SK-N-SH (cell line): ENCODE results near the gene ZNHIT2. TPM values are rescaled to one million over a fixed set of nuclear protein-coding genes. Genes with fewer than 3 reads are reported as not detected.

ENCODE experiments used
- CTCF ChIA-PET: fragments of 300-600, 350-600 bp; formaldehyde crosslinking; extraction: SDS; loops from one replicate; lab custom pipeline; 2021; lab: Yijun Ruan, JAX
- POLR2A ChIA-PET: fragments of 350-600 bp; sonication (Branson Sonifier 250); formaldehyde crosslinking; extraction: SDS; loops from one replicate; lab custom pipeline; 2020; ENCODE audit warnings: antibody characterized with exemption, inconsistent platforms; lab: Yijun Ruan, JAX
- DNase-seq: peaks from one replicate; pipeline ENCODE4 v3.0.0; 2012
- H2AFZ ChIP-seq: fragments of 200-600 bp; sonication (generic); 2 replicates; pipeline ENCODE4 v1.8.1; 2016; ENCODE audit warnings: antibody characterized with exemption, mild to moderate bottlenecking, low read depth
- H3F3A ChIP-seq: fragments of 200-600 bp; sonication (generic); replicated peaks from 2 replicates; pipeline ENCODE3; 2016; ENCODE audit warnings: antibody characterized with exemption, mild to moderate bottlenecking; ENCODE audit not compliant: insufficient read depth
- H3K27ac ChIP-seq, 2 experiments: fragments of 200-500 bp in 1 of 2; fragments of 200-600 bp in 1 of 2; sonication (Bioruptor generic) in 1 of 2; sonication (generic), shearing (Covaris generic) in 1 of 2; 2 replicates each; pipeline versions ENCODE4 v1.5.1 to v1.6.1; 2014 to 2016; ENCODE audit warnings: low read depth in 2 of 2, inconsistent platforms in 1 of 2, low read length in 1 of 2, mild to moderate bottlenecking in 1 of 2, mixed read lengths in 1 of 2
- H3K27me3 ChIP-seq: fragments of 200-600 bp; sonication (generic), shearing (Covaris generic); 2 replicates; pipeline ENCODE4 v1.6.1; 2016; ENCODE audit warnings: mixed run types; ENCODE audit not compliant: insufficient read depth
- H3K36me3 ChIP-seq, 2 experiments: fragments of 200-500 bp in 1 of 2; fragments of 200-600 bp in 1 of 2; sonication (Bioruptor generic) in 1 of 2; sonication (generic) in 1 of 2; replicated peaks in 1 of 2; 2 replicates each; pipeline versions ENCODE3 to v1.5.1; 2014 to 2016; ENCODE audit warnings: low read length in 1 of 2, mild to moderate bottlenecking in 1 of 2; ENCODE audit not compliant: insufficient read depth in 2 of 2, control insufficient read depth in 1 of 2
- H3K4me1 ChIP-seq, 2 experiments: fragments of 200-500 bp in 1 of 2; fragments of 200-600 bp in 1 of 2; sonication (Bioruptor generic) in 1 of 2; sonication (generic), shearing (Covaris generic) in 1 of 2; 2 replicates each; pipeline versions ENCODE4 v1.5.1 to v1.6.1; 2014 to 2016; ENCODE audit warnings: low read depth in 1 of 2, low read length in 1 of 2, mixed run types in 1 of 2; ENCODE audit not compliant: insufficient read depth in 2 of 2, control insufficient read depth in 1 of 2
- H3K4me2 ChIP-seq: fragments of 200-600 bp; sonication (generic), shearing (Covaris generic); 2 replicates; pipeline ENCODE4 v1.6.1; 2017; ENCODE audit warnings: mixed run types
- H3K4me3 ChIP-seq, 2 experiments: fragments of 200-500 bp in 1 of 2; fragments of 200-600 bp in 1 of 2; sonication (Bioruptor generic) in 1 of 2; sonication (generic), shearing (Covaris generic) in 1 of 2; 2 replicates each; pipeline versions ENCODE4 v1.5.1 to v1.8.1; 2014 to 2016; ENCODE audit warnings: low read depth in 2 of 2, inconsistent platforms in 1 of 2, low read length in 1 of 2, mild to moderate bottlenecking in 1 of 2, mixed read lengths in 1 of 2, moderate library complexity in 1 of 2
- H3K79me2 ChIP-seq: fragments of 200-600 bp; sonication (generic); 2 replicates; pipeline ENCODE4 v1.8.1; 2017; ENCODE audit warnings: mild to moderate bottlenecking; ENCODE audit not compliant: insufficient read depth
- H3K9ac ChIP-seq: fragments of 200-600 bp; sonication (generic); 2 replicates; pipeline ENCODE4 v1.6.1; 2017; ENCODE audit warnings: mixed run types
- H3K9me2 ChIP-seq: fragments of 200-600 bp; sonication (generic); 2 replicates; pipeline ENCODE4 v1.6.1; 2017; ENCODE audit warnings: mixed run types
- H3K9me3 ChIP-seq: fragments of 200-600 bp; sonication (generic); 2 replicates; pipeline ENCODE4 v1.6.1; 2017; ENCODE audit warnings: mixed run types, mild to moderate bottlenecking, moderate library complexity
- H4K20me1 ChIP-seq: fragments of 200-600 bp; sonication (generic); 2 replicates; pipeline ENCODE4 v1.6.1; 2017; ENCODE audit warnings: mild to moderate bottlenecking, mixed run types; ENCODE audit not compliant: insufficient read depth
- ELF1 ChIP-seq: IDR thresholded peaks from 2 replicates; pipeline ENCODE4 v1.4.0; 2012
- EZH2phosphoT487 ChIP-seq: fragments of 200-600 bp; sonication (generic); IDR thresholded peaks from 2 replicates; pipeline ENCODE4 v1.6.1; 2017; ENCODE audit warnings: low read depth, mixed run types, mild to moderate bottlenecking, antibody characterized with exemption, moderate library complexity, borderline replicate concordance
- FOXM1 ChIP-seq: IDR thresholded peaks from 2 replicates; pipeline ENCODE4 v1.4.0; 2012; ENCODE audit warnings: low read depth, mild to moderate bottlenecking
- GABPA ChIP-seq: IDR thresholded peaks from 2 replicates; pipeline ENCODE4 v1.4.0; 2012; ENCODE audit warnings: low read depth, mild to moderate bottlenecking
- GATA2 ChIP-seq: sonication (generic); formaldehyde crosslinking; IDR thresholded peaks from 2 replicates; pipeline ENCODE4 v1.5.0; 2020; ENCODE audit warnings: mild to moderate bottlenecking, missing genetic modification reagents
- PBX3 ChIP-seq: IDR thresholded peaks from 2 replicates; pipeline ENCODE4; 2012
- POLR2AphosphoS5 ChIP-seq: IDR thresholded peaks from 2 replicates; pipeline ENCODE4 v1.6.1; 2012; ENCODE audit warnings: low read depth, low read length
- SIN3A ChIP-seq: IDR thresholded peaks from 2 replicates; pipeline ENCODE4 v1.6.1; 2012; ENCODE audit warnings: low read depth, mild to moderate bottlenecking, low read length, moderate library complexity, borderline replicate concordance
- SMC3 ChIP-seq: IDR thresholded peaks from 2 replicates; pipeline ENCODE4 v1.6.1; 2012; ENCODE audit warnings: low read depth, low read length, improper control_type of control experiment
- WGBS: methylation state at CpG from one replicate; pipeline ENCODE4 v1.1.6; 2017; ENCODE audit warnings: low lambda C conversion rate; 5-methylcytosine and 5-hydroxymethylcytosine counted together
- polyA plus RNA-seq, 3 experiments: library from polyadenylated mRNA; depleted of rRNA; stranded (reverse); fragments of >200 nt; gene quantifications; 2 replicates each; pipeline ENCODE4 v1.2.3, GENCODE V29; 2012
- TF ChIP-seq, protein P1 (sequence below): fragments of 150-350 bp; IDR thresholded peaks from 2 replicates; pipeline ENCODE4 v1.6.1; 2017; ENCODE audit warnings: antibody characterized with exemption, low read length, low read depth, borderline replicate concordance

ZNHIT2 gene
- polyA plus RNA-seq, 1 of the 3 experiments (the other 2 are of a cell fraction), result 5.6 TPM

DNA sequence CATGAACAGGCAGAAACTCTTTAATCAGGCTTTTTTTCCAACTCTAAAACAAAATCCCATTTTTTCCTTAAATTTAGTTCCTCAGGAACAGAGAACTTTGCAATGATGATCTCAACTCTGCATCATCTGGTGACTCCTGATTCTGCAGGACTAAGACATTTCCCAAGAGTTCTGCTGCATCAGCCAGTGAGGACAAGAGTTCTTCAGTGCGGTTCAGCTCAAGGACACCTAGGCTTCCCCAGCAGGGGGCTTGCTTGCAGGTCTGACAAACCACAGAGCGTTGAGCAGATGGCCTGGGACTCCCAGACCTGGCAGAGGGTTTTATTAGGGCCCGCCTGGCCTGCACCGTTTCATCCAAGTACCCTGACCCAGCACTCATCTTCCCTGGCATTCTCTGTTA lies 40.0 kb downstream of the ZNHIT2 start:
- no peak overlapping the region for H3K27ac ChIP-seq
- no peaks in the 10 kb centered on the region; the same call in 1 of the 2 replicates for H4K20me1 ChIP-seq
- peaks cover 51% of the 10 kb centered on the region for H3K79me2 ChIP-seq
- H3K9me3 ChIP-seq, result no peaks in the 10 kb centered on the region
- H3K27me3 ChIP-seq, result no peaks in the 10 kb centered on the region
- no peak overlapping the region for H3K4me2 ChIP-seq
- no peak overlapping the region for H3K9ac ChIP-seq
- TF ChIP-seq EZH2phosphoT487 (no peak), PBX3 (no peak), GATA2 (no peak), SIN3A (no peak), SMC3 (no peak), POLR2AphosphoS5 (no peak)
- TF ChIP-seq, protein P1, sequence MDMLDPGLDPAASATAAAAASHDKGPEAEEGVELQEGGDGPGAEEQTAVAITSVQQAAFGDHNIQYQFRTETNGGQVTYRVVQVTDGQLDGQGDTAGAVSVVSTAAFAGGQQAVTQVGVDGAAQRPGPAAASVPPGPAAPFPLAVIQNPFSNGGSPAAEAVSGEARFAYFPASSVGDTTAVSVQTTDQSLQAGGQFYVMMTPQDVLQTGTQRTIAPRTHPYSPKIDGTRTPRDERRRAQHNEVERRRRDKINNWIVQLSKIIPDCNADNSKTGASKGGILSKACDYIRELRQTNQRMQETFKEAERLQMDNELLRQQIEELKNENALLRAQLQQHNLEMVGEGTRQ, result no peak
- TF ChIP-seq, all 33 proteins: peak for 0
- ChIA-PET POLR2A (no interaction called here), CTCF (interaction anchor here (1.2 to 1.6 kb wide), 4 partner anchors 8 to 233 kb away, joined by 3 to 6 read pairs (median 4); partner anchors contain the start of genes ARL2 and CDC42BPG)
- Histone ChIP-seq H3K4me3 (no peak overlapping the region), H3F3A (peaks cover 13% of the 10 kb centered on the region), H3K4me1 (no peaks in the 10 kb centered on the region; a peak in 1 of 4 replicates), H2AFZ (no peak overlapping the region), H3K36me3 (peaks cover 0 to 10% of the 10 kb centered on the region in 2 experiments), H3K9me2 (no peaks in the 10 kb centered on the region)
- WGBS, result 85% methylated on average over 4 of the region's 4 CpGs
- peak; percentile 27 for DNase-seq

GRCh38 chr11:65072631-65072966 lies 44.9 kb downstream of the ZNHIT2 start:
- Histone ChIP-seq H3K4me1 (no peaks in the 10 kb centered on the region), H3K4me3 (no peak overlapping the region), H3K9me3 (no peaks in the 10 kb centered on the region), H3K9ac (no peak overlapping the region), H2AFZ (no peak overlapping the region), H3K27ac (no peak overlapping the region), H3K27me3 (no peaks in the 10 kb centered on the region), H3K79me2 (peaks cover 3% of the 10 kb centered on the region; the same call in 1 of the 2 replicates), H3K36me3 (no peaks in the 10 kb centered on the region), H3F3A (peaks cover 7% of the 10 kb centered on the region), H4K20me1 (no peaks in the 10 kb centered on the region; the same call in 1 of the 2 replicates), H3K4me2 (no peak overlapping the region), H3K9me2 (no peaks in the 10 kb centered on the region)
- CTCF ChIA-PET, result interaction anchor here (1.3 kb wide), 1 partner anchor 58 kb away, joined by 3 read pairs; the partner anchor contains the start of gene ARL2
- POLR2A ChIA-PET, result no interaction called here
- WGBS, result 79% methylated on average over 1 of the region's 1 CpG
- no peak for DNase-seq
- TF ChIP-seq SIN3A (no peak), GABPA (no peak), ELF1 (no peak), FOXM1 (no peak), PBX3 (no peak)
- TF ChIP-seq, protein P1, result no peak
